NCI-H128 (cell line): ENCODE results near the gene BAIAP3.

ENCODE experiments used
- DNase-seq: peaks from one replicate; lab custom pipeline; 2025; ENCODE audit not compliant: unreplicated experiment; lab: John Stamatoyannopoulos, UW

BAIAP3 gene

DNA sequence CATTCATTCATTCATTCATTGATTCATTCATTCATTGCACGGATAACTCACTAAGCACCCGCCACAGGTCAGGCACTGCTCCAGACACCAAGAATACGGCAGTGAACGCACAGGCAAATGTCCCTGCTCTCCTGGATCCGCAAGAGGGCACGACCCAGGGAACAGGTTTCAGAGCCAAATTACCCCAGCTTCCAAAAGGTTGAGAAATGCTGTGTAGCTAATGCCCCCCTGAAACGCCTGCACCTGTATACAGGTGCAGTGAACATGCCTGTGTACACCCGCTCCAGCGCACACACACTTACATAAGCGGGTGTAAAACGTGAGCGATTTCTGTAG, 33.6 kb upstream of the BAIAP3 start:
- no peak for DNase-seq

GRCh38 chr16:1300664-1301476, 32.6 kb upstream of the BAIAP3 start:
- DNase-seq = no peak

GRCh38 chr16:1301562-1301961, 31.9 kb upstream of the BAIAP3 start:
- DNase-seq = no peak

- no peak for DNase-seq
These were observed 27.6 kb upstream of the BAIAP3 start for GRCh38 chr16:1305823-1306222.

DNA sequence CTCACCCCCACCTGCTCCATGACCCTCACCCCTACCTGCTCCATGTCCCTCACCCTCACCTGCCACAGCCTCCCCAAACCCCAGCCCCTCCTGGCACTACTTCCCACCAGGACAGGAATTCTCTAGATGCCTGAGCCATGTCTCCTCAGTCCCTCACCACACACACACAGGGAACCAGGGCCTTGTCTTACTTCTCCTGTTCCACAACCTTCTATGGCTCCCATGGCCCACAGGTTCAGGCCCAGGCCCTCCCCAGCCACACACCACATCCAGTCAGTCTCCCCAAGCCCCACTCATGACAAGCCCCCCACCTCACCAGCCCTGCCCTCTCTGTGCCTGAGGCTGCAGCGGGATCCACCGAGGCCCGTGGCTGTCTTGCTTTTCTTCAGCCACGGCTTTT, 27.1 kb upstream of the BAIAP3 start:
- DNase-seq = no peak

- DNase-seq = no peak
These were observed 25.1 kb upstream of the BAIAP3 start for GRCh38 chr16:1308036-1308976.

DNA sequence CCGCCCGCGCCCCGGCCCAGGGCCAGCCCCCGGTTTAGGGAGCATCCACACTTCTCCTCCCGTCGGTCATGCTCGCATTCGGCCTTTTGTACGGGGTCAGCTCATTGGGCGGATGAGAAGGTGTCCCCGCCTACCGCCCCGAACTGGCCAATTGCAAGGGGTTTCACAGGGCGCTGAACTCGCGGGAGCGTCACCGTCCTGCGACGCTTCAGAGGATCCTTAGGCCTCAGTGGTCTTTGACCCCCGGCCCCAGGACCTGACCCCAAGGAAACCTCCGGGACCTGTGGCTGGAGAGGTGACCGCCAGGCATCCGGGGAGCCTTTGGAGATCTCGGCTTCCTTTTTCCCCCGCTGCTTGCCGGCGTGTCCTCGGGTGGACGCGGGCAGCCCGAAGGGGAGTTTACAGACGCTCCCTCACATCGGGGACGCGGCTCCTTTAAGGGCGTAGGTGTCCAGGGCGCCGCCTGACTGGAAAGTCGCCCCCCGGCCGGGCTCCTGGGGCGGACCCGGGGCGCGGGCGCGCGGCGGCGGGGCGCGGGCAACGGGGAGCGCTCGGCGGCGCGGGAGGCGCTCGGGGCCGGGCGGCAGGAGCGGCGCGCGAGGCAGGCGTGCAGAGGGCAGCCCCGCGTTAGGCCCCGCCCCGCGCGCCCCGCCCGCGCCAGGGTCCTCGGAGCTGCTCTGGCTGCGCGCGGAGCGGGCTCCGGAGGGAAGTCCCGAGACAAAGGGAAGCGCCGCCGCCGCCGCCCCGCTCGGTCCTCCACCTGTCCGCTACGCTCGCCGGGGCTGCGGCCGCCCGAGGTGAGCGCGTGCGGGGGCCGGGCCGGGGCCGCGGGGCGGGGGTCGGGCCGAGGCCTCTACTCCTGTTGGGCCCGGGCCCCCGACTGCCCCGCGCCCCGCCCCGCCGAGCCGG, 24.2 kb upstream of the BAIAP3 start, which contains the start of gene UBE2I:
Gene UBE2I (plus strand): TSS at position 660 of the 909 bp plus-strand sequence. CDS start 4,395 bp downstream, outside the sequence.
- peak; percentile 93 for DNase-seq

- DNase-seq = no peak
These were observed 23.3 kb upstream of the BAIAP3 start for GRCh38 chr16:1309888-1310831.

- DNase-seq = no peak
These were observed 22.6 kb upstream of the BAIAP3 start for GRCh38 chr16:1310832-1311200.

- DNase-seq = no peak
These were observed 22.2 kb upstream of the BAIAP3 start for GRCh38 chr16:1311212-1311737.

DNA sequence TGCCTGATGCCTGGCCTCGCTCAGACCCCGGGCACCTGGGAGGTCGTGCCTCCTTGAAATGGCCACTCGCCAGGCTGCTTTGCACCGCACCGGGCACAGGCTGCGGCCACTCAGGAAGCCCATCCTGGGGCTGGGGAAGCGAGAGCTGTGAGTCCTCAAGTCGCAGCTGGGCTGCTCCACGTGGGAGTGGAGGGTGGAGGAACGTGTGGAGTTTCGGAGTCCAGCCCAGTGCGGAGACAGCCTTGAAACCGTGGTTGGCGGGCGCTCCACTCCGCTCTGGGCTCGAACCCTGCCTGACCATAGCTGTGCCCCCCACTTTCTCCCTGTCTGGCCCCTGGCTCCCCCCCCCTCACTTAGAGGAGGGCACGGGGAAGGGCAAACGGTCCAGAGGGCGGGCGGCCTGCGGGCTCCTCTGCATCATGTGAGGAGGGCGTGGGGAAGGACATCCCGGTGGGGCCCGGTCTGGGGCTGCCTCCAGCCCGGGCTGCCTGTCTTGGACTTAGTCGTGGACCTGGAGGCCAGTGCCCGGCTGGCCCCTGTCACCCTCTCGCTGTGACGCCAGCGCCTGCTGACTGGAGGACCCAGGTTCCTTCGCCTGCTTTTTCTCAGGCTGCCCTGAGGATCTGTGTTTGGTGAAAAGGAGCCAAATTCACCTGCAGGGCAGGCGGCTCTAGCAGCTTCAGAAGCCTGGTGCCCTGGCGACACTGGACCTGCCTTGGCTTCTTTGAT, 21.5 kb upstream of the BAIAP3 start:
- DNase-seq = no peak

- DNase-seq = no peak
These were observed 21.0 kb upstream of the BAIAP3 start for GRCh38 chr16:1312467-1312816.

GRCh38 chr16:1312903-1313302, 20.5 kb upstream of the BAIAP3 start:
- no peak for DNase-seq

GRCh38 chr16:1313721-1314369, 19.6 kb upstream of the BAIAP3 start:
- no peak for DNase-seq

DNA sequence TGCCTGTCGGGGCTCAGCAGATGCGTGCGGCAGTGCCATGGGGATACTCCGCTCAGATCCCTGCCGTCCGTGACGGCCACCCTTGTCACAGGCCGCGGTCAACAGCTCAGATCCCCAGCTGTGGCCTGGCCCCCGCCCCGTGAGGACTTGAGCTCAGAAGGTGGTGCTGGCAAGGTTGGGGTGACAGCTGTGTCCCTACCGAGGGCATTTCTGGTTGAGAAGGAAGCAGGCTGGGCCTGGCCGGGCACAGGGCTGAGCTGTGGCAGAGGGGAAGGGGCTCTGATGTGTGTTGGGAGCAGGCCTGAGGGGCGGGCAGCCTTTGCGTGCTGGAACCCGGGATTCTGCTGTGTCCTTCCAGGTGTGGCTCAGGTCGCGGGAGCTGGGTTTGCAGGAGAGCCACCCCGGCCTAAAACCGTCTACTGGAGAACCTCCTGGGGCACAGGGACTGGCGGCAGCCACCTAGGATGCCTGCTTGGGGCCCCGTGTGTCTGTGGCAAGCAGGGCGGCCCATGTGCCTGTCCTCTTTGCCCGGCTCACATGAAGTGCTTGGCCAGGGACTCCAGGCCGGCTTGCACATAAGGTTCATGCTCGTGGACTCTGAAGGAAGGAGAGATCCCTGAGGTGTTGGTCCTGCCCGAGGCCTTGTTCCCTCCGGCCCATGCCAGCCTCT, 18.9 kb upstream of the BAIAP3 start:
- no peak for DNase-seq

GRCh38 chr16:1315081-1316032, 18.1 kb upstream of the BAIAP3 start:
- DNase-seq = no peak

DNA sequence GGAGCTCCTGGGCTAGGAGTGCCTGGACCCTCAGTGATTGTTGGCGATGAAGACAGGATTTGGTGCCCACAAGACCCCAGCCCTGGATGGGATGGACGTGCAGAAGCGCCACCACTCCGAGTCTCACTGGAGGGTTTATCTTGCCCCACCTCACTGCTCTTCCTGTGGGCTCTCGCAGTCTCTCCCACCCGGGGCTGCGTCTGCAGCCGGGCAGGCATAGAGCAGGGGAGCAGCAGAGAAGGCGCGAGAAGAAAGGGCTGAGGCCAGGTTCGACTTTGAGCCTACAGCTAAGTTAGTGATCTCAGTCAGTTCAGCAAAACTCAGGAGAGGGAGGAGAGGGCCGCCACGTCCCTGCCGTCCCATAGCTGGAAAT, 17.4 kb upstream of the BAIAP3 start:
- no peak for DNase-seq
